HG02943 (cell line): ENCODE data around the gene CD200R1.

Experiments used
- ATAC-seq: cut with Tn5 transposase; IDR thresholded peaks from one replicate; pipeline ENCODE4 v1.9.1; 2021; ENCODE audit warnings: mild to moderate bottlenecking, low read depth, moderate library complexity; ENCODE audit not compliant: unreplicated experiment

Gene CD200R1

GRCh38 chr3:112894258-112894657 lies 80.6 kb downstream of the CD200R1 start:
- no peak for ATAC-seq

DNA sequence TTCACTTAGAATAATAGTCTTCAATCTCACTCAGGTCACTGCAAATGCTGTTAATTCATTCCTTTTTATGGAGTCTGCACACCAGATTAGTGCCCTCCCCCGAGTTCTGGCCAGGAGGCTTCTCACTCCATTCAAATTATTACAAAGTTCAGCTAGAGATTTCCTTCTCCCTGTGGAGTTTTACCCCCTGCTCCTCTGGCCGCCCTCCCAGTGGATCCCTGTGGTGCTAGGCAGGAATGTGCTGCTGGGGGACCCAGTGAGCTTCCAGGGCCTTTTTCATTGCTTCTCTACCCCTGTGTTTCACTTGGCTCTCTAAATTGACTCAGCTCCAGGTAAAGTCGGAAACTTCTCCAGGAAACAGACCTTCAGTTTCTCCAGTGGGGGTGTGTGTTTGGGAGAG lies 85.5 kb downstream of the CD200R1 start:
- no peak for ATAC-seq

- no peak for ATAC-seq
These were observed 86.4 kb downstream of the CD200R1 start for GRCh38 chr3:112888381-112889085.

DNA sequence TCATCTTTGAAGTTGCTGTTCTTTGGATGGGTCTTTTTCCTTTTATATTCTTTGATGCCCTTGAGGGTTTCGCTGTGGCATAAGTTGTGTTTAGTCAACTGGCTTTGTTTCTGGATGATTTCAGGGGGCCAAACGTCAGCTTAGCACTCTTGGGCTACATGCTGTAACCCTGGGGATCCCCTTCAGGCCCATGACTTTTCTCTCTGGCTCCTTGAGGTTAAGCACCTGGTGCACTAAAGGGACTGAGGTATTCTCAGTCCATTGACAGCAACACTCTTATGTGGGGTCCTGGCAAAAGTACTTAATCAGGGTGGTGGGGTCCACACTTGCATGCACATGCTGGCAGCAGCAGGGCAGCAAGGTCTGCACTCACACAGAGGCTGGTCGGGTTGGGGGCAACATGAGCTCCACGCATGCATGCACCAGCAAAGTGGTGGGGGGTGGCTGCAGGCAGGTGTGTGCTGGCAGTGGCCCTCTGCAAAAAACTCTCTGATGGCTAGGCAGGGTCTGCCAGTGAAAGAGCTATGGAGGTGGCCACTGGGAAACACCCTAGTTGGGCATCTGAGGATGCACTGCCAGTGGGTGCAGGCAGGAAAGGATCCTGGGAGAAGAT lies 90.1 kb downstream of the CD200R1 start:
- ATAC-seq = no peak

DNA sequence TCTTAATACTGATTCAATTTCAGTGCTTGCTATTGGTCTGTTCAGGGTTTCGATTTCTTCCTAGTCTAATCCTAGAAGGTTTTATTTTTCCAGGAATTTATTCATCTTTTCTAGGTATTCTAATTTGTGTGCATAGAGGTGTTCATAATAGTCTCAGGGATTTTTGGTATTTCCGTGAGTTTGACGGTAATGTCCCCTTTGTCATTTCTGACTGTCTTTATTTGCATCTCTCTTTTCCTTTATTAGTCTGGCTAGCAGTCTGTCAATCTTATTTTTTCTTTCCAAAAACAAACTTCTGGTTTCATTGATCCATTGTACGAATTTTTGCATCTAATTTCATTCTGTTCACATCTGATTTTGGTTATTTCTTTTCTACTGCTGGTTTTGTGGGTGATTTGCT lies 93.0 kb downstream of the CD200R1 start:
- ATAC-seq = no peak

- ATAC-seq = no peak
These were observed 99.3 kb downstream of the CD200R1 start for GRCh38 chr3:112875561-112875960.

DNA sequence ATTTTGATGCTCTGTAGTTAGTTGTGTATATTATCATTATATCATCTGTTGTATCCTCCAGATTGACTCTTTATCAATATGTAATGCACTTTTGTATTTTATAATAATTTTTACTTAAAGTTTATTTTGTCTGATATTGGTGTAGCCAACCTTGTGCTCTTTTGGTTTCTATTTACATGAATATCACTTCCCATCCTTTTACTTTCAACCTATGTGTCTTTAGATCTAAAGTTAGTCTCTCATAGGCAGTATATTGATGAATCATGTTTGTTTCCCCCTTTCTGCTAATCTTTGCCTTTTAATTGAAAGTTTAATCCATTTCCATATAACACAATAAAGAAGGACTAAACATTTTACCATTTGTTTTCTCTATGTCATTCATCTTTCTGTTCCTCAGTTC lies 100.2 kb downstream of the CD200R1 start:
- no peak for ATAC-seq

- no peak for ATAC-seq
These were observed 101.3 kb downstream of the CD200R1 start for GRCh38 chr3:112873632-112874031.

GRCh38 chr3:112871735-112872134 lies 103.2 kb downstream of the CD200R1 start:
- ATAC-seq = no peak
